SKM-1 (cell line): ENCODE measurements around the gene RNU1-4.
"Not testable (repeated sequence)": the region's sequence is repeated elsewhere in the genome, so short reads cannot be mapped to it uniquely, and the experiment has no call there.

ENCODE experiments used
- DNase-seq: peaks from one replicate; lab custom pipeline; 2025; ENCODE audit not compliant: unreplicated experiment; lab: John Stamatoyannopoulos, UW

Gene RNU1-4

DNA sequence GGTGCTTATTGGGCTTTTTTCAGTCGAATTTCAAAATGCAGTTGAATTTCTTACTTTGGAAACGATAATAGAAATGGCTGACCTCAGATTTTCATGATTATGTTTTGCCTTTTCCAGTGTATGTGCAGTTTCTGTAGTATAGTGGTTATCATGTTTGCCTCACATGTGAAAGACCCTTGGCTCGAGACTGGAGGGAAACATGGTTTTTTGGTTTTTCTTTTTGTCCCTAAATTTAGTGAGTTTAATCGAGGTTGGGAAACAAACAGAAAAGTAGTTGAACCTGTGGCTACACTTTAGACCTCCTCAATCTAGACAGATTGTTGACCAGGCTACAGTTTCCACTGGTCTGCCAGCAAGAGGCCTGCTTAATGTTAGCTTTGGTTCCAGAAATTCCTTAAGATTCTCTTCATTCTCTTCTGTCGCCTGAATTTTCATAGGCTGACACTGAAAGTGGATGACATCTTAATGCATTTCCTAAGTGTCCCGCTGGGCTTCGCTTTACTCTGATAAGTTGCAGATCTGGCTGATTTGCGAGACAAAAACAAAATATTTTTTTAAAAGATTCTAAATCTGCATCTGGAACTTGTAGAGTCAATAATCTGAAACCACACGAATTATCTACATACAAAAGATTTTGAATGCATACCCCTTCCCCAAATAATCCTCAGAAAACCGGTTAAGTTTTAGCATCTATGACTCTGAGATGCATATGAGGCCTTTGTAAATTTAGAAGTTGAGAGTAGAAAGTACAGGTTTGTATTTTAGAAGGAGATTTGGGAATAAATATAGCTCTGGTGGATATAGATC, 14.7 kb upstream of the RNU1-4 start:
- DNase-seq, result not testable (repeated sequence)

DNA sequence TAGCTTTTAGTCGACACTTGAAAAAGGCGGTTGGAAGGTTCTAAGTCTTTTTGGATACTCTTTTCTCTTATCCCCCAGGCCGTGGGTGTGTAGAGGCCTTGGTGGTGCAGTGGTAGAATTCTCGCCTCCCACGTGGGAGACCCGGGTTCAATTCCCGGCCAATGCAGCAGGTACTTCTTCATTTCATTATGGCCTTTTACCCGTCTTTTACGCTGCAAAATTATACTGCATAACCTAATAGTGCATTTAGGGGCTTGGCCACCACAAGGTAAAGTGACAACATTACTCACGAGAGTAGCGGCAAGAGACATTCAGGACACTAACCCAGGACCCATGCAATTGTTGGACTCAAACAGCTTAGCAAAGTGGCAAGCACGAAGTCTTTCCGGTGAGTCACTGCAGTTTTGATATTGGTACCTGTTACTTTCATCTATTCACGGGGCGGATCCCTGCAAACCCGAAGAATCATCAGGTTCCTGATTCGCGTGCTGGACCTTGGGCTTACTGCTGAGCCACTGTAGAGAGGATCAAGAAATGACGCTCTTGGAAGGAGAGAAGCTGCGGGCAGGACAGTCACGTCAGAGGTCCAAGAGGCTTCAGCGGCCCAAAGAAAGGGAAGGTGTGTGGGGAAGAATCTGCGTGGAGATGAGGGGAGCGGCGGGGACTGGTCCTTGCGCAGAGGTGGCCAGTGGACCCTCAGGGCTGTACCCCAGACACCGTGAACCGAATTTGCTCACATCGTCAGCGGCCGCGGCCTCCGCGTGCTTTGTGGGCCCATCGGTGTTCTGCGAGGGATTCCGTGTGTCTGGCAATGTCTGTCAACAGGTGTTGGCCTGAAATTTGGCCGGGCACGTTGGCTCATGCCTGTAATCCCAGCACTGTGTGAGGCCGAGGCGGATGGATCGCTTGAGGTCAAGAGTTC, 12.9 kb upstream of the RNU1-4 start:
- no peak for DNase-seq

DNA sequence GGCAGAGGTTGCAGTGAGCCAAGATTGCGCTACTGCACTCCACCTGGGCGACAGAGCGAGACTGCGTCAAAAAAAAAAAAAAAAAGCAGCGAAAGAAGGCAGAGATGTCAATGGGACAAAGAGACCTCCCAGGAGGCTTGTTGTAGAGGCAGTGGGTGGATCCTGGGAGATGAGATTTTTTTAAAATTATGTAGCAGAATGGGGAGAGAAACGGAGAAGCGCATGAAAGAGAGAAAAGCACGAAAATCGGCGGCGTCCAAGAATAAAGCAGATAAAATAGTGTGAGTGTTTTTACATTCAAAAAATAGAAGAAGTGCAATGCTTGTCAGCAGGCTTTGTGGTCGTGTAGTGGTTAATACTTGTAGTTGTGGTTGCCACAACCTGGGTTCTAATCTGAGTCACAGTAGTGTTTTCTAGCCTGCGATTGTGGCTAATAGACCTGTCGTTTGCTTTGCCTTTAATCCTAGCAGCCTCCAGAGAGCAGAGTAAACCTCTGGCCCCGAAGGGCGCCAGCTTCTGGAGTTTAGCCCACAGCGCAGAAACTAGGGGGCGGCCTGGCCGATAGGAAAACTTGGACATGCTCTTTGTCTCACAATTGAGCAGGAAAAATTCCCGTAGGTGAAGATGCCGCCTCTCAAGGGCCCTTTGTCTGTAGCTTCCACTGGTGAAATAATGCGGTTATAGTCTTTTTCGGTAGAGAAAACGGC, 11.9 kb upstream of the RNU1-4 start:
- DNase-seq, result not testable (repeated sequence)

DNA sequence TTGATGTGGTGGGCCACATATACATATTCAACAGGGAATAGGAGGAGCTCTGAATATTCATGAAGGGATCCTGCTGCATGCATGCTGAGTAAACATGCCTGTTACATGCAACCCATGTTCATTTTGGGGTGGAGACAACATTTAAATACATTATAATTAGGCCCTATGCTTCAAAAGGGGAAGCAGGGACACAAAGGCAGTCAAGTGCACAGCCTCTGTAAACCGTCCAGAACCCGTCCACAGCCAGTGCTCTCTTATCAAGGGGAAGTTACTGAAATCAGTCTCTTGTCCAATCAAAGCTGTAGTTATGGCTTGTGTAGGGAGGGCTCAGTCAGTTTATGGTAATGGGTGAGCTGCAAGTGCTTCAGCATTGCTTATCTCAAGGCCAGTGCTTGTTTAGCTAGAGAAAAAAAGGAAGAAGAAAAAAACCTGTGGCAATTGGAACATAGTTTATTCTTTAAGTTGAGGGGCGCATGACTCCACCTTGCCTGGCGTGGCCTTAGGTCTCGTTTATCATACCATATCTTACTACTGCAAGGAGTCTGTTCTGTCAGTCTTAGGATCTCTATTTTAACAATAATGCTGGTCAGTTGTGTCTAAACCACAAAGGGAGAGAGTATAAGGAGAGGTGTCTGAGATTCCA, 7.9 kb upstream of the RNU1-4 start:
- not testable (repeated sequence) for DNase-seq

DNA sequence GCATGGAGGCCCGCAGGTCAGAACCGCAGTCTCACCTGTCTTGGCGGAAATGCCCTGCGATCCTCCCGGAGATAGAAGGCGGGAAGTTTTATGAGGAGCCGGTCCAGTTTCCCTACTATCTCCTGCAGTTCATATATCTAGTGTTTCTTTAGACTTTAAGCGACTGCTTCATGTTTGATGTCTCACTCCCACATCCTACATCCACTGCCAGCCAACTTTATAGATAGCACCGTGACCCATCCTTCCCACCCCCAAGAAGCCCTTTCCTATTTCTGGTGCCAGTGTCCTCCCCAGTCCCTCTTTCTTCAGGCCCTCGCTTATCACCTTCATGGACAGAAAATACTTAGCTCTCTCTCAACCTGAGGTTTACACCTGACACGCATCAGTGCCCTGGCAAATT, 914 bp downstream of the RNU1-4 start:
- DNase-seq, result not testable (repeated sequence)

DNA sequence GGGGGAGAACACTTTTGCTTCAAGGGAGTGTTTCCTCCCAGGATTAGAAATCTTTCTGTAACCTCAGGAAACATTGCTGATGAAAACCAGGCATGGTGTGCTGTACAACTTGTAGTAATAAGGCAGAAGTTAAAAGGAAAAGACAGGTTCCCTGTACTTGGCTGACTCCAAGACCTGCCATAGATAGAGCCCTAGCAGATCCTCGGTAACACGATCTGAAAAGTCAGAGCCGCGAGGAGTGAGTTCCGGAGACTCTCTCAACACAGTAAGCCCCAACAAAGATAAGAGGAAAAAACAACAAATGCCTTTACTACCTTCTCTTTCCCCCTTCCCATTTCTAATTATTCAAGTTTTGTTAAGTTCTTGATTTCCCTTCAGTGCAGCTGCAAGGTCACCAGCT, 7.3 kb downstream of the RNU1-4 start:
- DNase-seq, result not testable (repeated sequence)

DNA sequence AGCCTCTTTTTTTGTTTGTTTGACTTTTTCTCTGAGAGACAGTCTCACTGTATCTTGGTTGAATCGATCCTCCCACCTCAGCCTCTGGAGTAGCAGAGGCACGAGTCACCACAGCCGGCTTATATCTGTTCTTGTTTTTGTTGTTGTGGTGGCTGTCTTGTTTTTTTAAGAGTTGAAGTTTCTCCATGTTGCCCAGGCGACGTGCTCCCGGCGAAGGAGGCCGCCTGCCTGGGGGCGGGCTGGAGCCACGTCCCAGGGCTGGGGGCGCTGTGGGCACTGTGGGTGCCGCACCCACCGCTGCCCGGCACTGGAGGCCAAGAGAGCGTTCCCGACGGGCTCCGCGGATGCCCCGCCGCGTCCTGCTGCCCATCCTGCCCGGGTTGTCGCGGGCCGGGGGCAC, 8.4 kb downstream of the RNU1-4 start:
- not testable (repeated sequence) for DNase-seq

DNA sequence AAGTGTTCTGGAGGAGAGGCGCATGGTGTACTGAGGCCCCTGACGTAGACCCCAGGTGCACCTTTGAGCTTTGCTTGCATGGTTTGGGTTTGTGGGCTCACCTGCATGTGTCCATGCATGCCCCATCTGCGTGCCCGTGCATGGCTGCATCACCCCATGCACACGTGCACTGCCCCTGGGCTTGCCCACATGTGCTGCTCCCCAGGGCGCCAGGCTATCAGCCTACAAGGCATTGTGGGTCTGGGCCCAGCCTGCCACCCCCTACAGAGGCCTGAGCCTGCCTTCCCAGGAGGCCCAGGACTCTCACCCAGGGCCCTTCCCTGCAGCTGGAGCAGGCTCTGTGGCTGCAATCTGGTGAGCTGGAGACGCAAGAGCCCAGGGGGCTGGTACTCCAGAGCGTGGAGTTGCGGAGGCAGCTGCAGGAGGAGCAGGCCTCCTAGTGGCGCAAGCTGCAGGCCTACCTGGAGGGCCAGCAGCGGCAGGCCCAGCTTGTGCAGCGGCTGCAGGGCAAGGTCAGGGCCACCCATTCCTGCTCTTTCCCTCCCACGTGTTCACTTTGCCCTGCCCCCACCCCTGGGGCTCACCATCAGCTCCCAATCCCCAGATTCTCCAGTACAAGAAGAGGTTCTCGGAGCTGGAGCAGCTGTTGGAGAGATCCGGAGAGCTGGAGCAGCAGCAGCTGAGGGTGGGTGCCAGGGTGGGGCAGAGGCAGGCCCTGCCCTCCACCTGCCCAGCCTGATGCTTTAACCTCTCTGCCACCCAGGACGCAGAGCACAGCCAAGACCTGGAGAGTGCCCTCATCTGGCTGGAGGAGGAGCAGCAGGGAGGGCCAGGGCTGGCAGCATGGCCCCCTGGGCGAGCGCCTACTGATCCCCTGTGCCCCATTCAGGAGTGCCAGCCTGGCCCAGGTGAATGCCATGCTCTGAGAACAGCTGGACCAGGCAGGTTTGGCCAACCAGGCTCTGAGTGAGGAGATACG, 9.9 kb downstream of the RNU1-4 start:
- not testable (repeated sequence) for DNase-seq

DNA sequence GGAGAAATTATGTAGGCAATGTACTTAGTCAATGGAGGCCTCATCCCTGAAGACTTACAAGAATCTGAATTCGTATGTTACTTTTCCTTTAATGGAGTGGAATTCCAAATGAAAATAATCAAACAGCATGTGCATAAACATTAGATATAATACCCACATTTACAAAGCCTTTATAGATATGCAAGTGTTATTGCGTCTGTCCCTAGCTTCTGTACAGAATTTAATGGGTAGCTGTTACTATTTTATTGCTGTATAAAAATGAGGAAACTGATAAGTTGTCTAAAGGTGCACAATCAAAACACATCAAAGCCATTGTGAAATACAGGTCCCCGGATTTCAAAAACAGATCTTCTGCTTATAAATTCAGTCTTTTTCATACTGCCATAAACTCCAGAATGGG, 12.5 kb downstream of the RNU1-4 start:
- DNase-seq, result not testable (repeated sequence)

DNA sequence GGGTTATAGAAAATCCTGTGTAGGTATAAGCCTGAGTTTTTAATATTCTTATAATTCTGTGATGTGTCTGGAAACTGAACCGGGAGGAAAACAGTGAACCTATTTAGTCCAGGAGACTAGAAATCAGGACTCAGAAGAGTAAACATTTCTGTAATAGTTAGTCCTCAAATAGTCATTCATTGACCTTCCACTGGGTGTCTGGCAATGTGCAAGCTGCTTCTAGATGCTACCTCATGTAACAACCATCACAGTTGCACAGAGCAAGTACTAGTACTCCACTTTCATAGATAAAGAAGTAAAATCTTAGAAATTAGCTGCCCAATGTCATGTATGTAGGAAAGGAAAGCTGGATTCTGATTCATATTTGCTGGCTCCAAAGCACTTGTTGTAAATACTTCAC, 15.1 kb downstream of the RNU1-4 start:
- not testable (repeated sequence) for DNase-seq

DNA sequence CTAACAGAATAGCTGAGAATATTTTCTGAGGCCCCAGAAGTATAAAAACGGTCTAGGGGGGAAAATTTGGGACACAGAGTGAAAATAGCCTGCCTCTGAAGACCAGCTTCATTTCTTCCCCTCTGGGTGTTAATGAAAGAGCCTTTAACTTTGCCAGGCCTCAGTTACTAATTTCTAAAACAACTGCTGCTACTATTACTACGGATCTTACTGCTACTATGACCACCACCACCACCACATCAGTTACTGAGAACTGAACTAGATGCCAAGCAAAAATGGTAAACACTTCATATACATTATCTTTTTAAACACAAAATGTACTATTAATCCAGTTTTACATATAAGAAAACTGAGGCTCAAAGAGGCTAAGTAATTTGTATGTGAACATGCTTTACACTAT, 15.6 kb downstream of the RNU1-4 start:
- not testable (repeated sequence) for DNase-seq

DNA sequence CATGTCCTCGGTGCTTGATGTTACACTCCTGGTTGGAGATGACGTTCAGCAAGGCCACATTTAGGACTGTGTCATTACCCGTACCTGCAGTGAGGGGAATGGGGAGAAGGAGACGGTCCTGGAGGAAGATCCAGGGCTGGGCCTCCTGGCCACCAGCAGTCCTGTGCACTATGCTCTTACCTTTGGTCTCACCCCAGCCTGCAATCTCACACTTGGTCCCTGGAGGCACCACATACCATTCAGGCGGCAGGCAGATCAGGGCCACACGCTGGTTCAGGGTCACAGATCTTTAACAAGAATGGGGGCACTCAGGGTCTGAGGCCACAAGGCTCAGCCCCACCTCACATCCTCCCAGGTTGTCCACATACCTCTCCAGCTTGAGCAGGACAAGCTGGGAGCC, 17.3 kb downstream of the RNU1-4 start:
- DNase-seq, result not testable (repeated sequence)

DNA sequence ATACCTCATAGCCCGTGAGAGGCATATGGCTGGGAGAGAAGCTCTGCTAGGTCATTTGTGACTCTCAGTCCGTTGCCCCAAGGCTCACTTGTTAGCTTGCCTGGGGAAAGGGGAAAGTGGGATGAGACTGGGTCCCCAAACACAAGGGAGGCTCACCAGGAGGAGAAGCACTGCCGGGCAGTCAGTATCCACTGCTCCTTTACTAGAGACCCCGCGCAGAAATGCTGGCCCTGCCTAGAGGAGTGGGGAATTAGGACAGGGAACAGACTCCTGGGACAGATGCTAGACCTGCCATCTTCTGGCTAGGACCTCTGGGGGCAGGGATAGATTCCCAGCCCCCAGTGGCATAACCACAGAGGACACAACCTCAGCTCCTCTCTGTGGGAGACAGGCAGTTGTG, 17.7 kb downstream of the RNU1-4 start:
- DNase-seq, result not testable (repeated sequence)

DNA sequence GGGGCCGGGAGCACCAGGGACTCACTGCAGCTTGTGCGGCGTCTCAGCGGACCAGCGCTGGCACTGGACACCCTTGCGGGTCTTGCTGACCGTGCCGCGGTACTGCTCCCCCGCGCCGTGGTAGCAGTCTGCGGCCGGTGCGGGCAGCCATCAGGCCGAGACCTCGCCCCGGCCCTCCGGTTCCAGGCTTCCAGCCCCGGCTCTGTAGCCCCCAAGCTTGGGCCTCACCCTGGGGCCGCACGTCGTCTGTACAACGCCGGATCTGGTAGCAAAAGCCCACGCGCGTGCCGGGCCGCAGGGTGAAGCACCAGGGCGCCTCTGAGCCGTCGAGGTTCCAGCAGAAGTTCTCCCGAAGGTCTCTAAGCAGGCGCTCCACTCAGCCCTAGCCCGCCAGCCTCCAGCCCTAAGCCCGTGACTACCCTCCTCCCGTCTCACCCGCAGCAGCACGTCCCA, 18.8 kb downstream of the RNU1-4 start:
- not testable (repeated sequence) for DNase-seq

DNA sequence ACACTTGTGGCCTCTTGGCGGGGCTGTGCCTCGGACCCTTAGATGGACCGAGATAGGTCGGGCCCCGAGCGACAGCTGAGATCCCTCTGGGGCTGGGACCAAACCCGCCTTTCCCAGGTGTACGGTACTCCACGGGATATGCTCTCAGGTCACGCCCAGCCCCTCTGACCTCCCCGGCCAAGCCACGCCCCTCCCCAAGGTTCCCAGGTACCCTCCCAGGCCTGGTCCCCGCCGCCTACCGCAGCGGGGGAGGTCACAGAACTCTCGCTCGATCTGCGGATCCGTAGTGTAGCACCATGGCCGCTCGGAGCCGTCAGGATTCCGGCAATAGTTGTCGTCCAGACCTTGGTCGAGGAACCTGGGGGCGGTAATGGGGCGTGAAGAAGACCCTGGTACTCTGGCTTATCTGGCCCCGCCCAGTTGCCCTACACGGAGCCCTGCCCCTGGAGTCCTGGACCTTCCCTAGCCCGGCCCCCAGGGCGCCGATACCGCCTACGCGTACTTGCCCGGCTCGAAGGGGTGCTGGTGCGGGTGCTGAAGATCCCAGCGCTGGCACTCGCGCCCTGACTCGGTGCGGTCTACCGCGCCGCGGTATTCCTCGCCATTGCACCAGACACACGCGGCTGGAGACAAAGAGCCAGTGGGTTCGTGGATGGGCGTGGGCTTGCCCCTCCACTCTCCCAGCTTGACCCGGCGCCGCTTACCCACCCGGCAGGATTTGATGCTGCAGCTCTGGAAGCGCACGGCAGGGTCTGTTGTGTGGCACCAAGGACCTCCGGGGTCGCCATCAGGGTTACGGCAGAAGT, 19.5 kb downstream of the RNU1-4 start:
- not testable (repeated sequence) for DNase-seq

DNA sequence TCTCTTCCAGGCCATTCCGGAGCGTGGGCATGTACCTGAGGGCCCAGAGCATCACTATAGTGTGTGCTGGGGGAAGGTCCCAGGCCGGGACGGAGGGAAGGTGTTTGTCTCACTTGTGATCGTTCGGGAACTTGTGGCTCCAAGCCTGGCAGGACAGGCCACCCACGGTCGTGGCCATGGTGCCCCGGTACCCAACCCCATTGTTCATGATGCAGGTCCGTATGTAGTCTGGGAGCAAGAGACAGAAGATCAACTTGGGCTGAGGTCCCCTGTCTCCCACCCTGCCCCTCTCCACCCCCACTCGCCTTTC, 20.1 kb downstream of the RNU1-4 start:
- DNase-seq, result not testable (repeated sequence)

DNA sequence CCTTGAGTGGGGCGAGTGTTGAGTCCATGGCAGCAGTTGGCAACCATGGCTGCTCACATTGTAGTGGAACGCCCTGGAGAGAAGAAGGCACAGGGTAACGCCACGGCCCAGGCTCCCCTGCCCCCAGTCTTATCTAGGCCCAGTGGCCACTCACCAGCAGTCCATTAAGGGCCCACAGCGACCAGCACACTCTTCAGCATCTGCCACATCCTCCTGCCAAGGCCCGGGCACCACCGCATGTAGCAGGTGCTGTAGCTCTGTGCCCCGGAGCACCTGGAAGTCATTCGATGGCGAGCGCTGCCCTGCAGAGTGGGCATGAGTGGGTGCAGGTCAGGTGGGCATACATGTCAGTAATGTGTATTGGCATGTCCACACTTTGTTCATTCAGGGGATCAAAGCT, 20.5 kb downstream of the RNU1-4 start:
- not testable (repeated sequence) for DNase-seq

DNA sequence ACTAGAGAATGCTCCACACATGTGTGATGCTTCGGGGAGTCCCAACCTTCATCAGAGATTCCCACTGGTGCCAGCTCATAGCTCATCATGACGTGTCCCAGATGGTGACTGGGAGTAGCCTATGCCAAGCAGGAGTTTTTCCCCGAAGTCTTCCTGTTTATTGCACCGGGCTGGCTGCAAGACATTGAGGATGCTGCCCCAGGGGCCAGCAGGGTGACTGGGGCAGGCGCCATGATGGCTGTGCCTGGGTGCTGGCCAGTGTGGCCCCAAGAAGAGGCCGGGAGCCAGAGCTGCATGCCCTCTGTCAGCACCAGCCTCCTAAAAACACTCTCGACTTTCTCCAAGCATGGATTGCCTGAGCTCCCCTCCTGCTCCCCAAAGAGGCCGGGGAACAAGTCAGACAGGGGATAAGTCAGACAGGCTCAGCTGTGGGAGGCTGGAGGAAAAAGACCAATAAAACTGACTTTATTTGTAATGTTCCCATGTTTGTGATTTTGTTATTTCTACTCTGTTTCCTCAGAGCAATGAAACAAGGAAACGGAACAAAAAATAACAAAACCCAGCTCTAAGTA, 24.0 kb downstream of the RNU1-4 start:
- not testable (repeated sequence) for DNase-seq
